Thoracic aorta (tissue), 2 donors: ENCODE measurements around the gene ATAD2B. TPM values are rescaled to one million over a fixed set of nuclear protein-coding genes. Genes with fewer than 3 reads are reported as not detected.

Experiments used
- ATAC-seq: fragments of 150-250 bp; one replicate; pipeline ENCODE4 v1.8.0; 2017; ENCODE audit warnings: low read depth; ENCODE audit not compliant: insufficient number of reproducible peaks, low FRiP score
- DNase-seq: peaks from one replicate; pipeline ENCODE4 v3.0.0-alpha.2; 2020; ENCODE audit warnings: low spot score
- H3K27ac ChIP-seq, 2 donors: fragments of 200-600 bp; sonication (generic); 1 replicate in 1 of 2; 2 replicates in 1 of 2; pipeline ENCODE4 v1.5.1; 2016; ENCODE audit warnings: mild to moderate bottlenecking in 2 of 2, moderate library complexity in 2 of 2
- H3K27me3 ChIP-seq: fragments of 200-600 bp; sonication (generic); replicated peaks from 2 replicates; pipeline ENCODE4 v1.6.0; 2016; ENCODE audit warnings: mild to moderate bottlenecking; ENCODE audit not compliant: insufficient read depth
- H3K36me3 ChIP-seq: fragments of 200-600 bp; sonication (generic); one replicate; pipeline ENCODE4 v1.5.1; 2016
- H3K4me1 ChIP-seq, 2 donors: fragments of 200-600 bp; sonication (generic); 1 replicate in 1 of 2; 2 replicates in 1 of 2; pipeline versions ENCODE4 v1.5.1 to v1.6.0; 2016; ENCODE audit warnings: low read depth in 2 of 2, mild to moderate bottlenecking in 1 of 2; ENCODE audit not compliant: control insufficient read depth in 1 of 2
- H3K4me3 ChIP-seq: fragments of 200-600 bp; sonication (generic); 2 replicates; pipeline ENCODE4 v1.5.1; 2016; ENCODE audit warnings: mild to moderate bottlenecking
- H3K9me3 ChIP-seq: fragments of 200-600 bp; sonication (generic); 2 replicates; pipeline ENCODE4 v1.5.1; 2016
- total RNA-seq, 2 donors: library from RNA; depleted of rRNA; stranded (reverse); fragments of >200 nt; gene quantifications; one replicate each; pipeline versions ENCODE4 v1.1.0 to v1.2.3, GENCODE V29; 2016
- TF ChIP-seq, protein P1 (sequence below): fragments of 200-600 bp; sonication (generic); IDR thresholded peaks from one replicate; pipeline ENCODE4 v1.5.1; 2019; ENCODE audit warnings: antibody characterized with exemption

Gene ATAD2B
- total RNA-seq, 2 donors from 2014 or later = 38.3 to 80.7 TPM

DNA sequence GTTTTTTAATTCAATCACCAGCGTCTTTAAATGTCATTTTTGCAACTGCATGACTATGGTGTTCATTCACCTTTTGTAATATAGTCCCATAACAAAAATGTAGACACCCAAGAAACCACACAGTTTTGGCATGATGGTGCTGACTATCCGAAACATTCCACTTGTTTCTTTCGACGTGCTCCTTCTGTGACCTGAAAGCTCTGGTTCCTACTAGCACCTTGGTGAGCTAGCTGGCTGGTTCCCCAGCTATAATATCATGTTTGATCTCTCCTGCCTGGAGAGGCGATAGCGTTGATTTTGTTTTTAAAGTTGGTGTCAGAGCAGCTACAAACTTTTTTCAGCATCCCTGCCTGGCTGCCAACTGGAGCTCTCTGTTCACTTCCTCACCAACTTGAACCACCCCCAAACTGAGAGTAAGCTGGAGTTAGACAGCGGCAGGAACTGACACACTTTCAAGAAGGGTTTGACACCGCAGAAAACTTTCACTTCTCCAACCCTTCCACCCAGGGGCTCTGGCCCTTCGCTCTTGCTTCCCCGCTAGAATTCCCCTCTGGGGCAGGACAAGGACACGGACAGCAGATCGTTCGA lies 1.1 kb downstream of the ATAD2B start:
- ATAC-seq = peak; percentile 75
- Histone ChIP-seq H3K36me3 (no peaks in the 10 kb centered on the region), H3K27ac (peak overlapping the region; percentile 98 to 100), H3K27me3 (no peaks in the 10 kb centered on the region), H3K4me1 (peaks cover 15 to 39% of the 10 kb centered on the region in 2 donors), H3K9me3 (no peaks in the 10 kb centered on the region), H3K4me3 (peak overlapping the region; percentile 98)
- peak; percentile 4 for DNase-seq
- TF ChIP-seq, protein P1, sequence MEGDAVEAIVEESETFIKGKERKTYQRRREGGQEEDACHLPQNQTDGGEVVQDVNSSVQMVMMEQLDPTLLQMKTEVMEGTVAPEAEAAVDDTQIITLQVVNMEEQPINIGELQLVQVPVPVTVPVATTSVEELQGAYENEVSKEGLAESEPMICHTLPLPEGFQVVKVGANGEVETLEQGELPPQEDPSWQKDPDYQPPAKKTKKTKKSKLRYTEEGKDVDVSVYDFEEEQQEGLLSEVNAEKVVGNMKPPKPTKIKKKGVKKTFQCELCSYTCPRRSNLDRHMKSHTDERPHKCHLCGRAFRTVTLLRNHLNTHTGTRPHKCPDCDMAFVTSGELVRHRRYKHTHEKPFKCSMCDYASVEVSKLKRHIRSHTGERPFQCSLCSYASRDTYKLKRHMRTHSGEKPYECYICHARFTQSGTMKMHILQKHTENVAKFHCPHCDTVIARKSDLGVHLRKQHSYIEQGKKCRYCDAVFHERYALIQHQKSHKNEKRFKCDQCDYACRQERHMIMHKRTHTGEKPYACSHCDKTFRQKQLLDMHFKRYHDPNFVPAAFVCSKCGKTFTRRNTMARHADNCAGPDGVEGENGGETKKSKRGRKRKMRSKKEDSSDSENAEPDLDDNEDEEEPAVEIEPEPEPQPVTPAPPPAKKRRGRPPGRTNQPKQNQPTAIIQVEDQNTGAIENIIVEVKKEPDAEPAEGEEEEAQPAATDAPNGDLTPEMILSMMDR = no peak

DNA sequence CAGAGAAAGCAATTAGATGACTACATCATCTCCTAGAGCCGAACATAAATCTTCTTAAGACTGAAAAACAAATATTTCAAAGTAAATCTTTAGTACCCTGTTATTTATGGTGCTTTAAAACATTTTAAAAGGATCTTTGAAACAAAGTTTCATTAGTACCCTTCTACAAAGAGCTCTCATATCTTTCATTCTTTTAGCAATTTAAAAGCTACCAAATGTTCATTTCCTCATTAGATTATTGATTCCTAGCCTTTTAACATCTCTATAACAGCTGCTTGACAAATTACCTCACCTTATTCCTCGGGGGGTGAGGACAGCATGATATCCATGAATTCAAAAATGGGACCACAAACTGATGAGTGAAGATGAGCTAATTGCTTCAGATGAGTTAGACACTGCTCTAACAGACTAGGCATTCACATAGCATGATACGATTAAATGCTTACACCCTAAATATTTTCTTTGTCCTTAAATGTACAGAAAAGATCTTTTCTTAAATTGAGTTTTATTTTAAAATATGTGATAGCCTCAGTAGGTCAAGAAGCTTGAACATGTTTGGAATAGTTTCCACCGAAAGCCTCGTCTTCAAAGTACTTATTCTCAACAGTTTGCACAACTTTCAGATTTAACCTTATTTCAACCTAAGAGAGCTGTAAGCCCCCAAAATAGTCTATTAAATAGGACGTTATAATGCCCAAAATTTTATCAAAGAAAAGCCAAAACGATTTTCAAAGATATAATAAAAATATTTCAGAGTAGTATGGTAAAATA lies 2.1 kb downstream of the ATAD2B start:
- H3K27ac ChIP-seq = peak overlapping the region; percentile 98 to 100
- ATAC-seq = no peak
- TF ChIP-seq, protein P1 = no peak

DNA sequence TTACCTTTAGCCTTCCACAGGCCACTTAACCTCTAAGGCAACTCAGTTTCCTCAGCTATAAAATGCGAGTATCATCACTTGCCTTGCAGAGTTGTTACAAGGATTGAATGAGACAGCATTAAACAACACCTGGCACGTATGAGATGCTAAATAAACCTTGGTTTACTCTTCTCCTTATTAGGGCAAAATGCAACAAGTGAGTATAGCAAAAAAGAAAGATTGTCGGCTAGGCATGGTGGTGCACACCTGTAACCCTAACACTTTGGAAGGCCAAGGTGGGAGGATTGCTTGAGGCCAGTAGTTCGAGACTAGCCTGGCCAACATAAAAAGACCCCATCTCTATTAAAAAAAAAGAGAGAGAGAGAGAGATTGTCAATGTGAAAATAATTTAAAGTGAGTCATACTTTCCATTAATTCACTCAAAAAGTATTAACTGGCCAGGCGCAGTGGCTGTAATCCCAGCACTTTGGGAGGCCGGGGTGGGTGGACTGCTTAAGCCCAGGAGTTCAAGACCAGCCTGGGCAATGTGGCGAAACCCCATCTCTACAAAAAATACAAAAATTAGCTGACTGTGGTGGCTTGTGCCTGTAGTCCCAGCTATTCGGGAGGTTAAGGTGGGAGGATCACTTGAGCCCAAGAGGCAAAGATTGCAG lies 8.0 kb downstream of the ATAD2B start:
- no peaks in the 10 kb centered on the region for H3K27me3 ChIP-seq
- no peaks in the 10 kb centered on the region for H3K9me3 ChIP-seq
- peaks cover 23 to 34% of the 10 kb centered on the region in 2 donors for H3K4me1 ChIP-seq
- H3K27ac ChIP-seq = no peak overlapping the region
- H3K4me3 ChIP-seq = no peak overlapping the region
- ATAC-seq (no peak), DNase-seq (no peak)
- no peaks in the 10 kb centered on the region for H3K36me3 ChIP-seq
- TF ChIP-seq, protein P1 = no peak

More for the DNA sequence above, 2.1 kb downstream of the ATAD2B start:
- no peaks in the 10 kb centered on the region for H3K36me3 ChIP-seq
- no peaks in the 10 kb centered on the region for H3K9me3 ChIP-seq
- no peak for DNase-seq
- peak overlapping the region; percentile 98 for H3K4me3 ChIP-seq
- peaks cover 15 to 39% of the 10 kb centered on the region in 2 donors for H3K4me1 ChIP-seq
- H3K27me3 ChIP-seq = no peaks in the 10 kb centered on the region

DNA sequence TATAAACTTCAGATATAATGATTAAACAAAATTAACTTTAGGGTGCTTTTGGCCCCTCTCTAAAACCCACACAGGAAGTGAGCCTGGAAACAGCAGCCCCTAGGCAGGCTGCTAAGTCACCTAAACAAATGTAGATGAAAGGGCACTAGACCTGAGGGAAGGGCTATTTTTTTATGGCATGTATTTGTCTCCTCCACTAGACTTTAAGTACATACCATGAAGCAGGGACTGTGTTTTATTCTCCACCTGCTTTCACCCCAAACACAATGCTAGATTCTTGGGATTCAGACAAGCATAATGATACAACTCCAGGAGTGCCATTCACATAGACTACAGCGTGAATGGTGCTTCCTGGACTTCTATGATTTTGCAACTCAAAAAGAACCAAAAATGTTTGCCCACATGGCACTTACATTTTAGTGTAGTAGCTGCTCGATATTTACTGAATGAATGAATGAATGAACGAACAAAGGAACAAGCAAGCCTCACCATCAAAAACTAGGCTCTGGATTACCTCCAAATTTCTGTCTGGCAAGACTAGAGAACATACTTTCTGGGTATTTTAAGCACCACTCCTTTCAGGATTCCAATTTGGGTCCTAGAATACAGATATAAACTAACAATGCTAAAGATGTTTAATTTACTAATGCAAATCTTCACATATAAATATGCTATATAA lies 10.1 kb downstream of the ATAD2B start:
- TF ChIP-seq, protein P1 = no peak
- H3K4me3 ChIP-seq = no peak overlapping the region
- H3K9me3 ChIP-seq = no peaks in the 10 kb centered on the region
- H3K36me3 ChIP-seq = no peaks in the 10 kb centered on the region
- ATAC-seq = no peak
- H3K27ac ChIP-seq = peak overlapping the region in 1 of 2 donors; percentile 4
- H3K27me3 ChIP-seq = no peaks in the 10 kb centered on the region
- H3K4me1 ChIP-seq = peaks cover 23 to 38% of the 10 kb centered on the region in 2 donors
- DNase-seq = no peak
